Ovary (tissue), 9 donors: ENCODE measurements around the gene GASK1A. TPM values are rescaled to one million over a fixed set of nuclear protein-coding genes. Genes with fewer than 3 reads are reported as not detected.
A peak's percentile ranks its signal among the peaks of the same experiment; 100 is the strongest.

Source experiments
- DNase-seq, 5 donors: peaks; one replicate each; pipeline ENCODE4 v3.0.0-alpha.2; 2019 to 2020
- H3K27ac ChIP-seq, 2 donors: fragments of 200-600 bp; one replicate each; pipeline versions ENCODE4 v1.5.1 to v1.8.0; 2019 to 2022
- H3K27me3 ChIP-seq: fragments of 200-600 bp; one replicate; pipeline ENCODE4 v1.8.0; 2022
- H3K36me3 ChIP-seq: fragments of 200-600 bp; sonication (generic); one replicate; pipeline ENCODE4 v1.5.1; 2019
- H3K4me1 ChIP-seq: one replicate; pipeline ENCODE4 v1.8.1; 2013; ENCODE audit warnings: mild to moderate bottlenecking, moderate library complexity; ENCODE audit not compliant: insufficient read depth
- H3K4me3 ChIP-seq: fragments of 200-600 bp; sonication (generic); one replicate; pipeline ENCODE4 v1.5.1; 2017
- H3K9me3 ChIP-seq, 2 donors: fragments of 200-600 bp in 1 of 2; sonication (generic) in 1 of 2; one replicate each; pipeline versions ENCODE4 v1.5.1 to v1.8.1; 2013 to 2019; ENCODE audit warnings: mild to moderate bottlenecking in 1 of 2, moderate library complexity in 1 of 2
- EP300 ChIP-seq: sonication (generic); formaldehyde crosslinking; IDR thresholded peaks from one replicate; pipeline ENCODE4 v1.6.1; 2017; ENCODE audit warnings: antibody characterized with exemption
- POLR2A ChIP-seq: fragments of 450-650 bp; IDR thresholded peaks from one replicate; pipeline ENCODE4 v1.6.1; 2017; ENCODE audit warnings: antibody characterized with exemption, mild to moderate bottlenecking, moderate library complexity
- WGBS, 3 donors: extraction: QIAGEN DNeasy Blood & Tissue Kit in 1 of 3; methylation state at CpG; one replicate each; pipeline versions ENCODE4 v1.1.5 to v1.1.7; 2013 to 2017; 5-methylcytosine and 5-hydroxymethylcytosine counted together
- intact Hi-C, 4 donors: fragments of 100-400 bp; cut with DNase I; formaldehyde crosslinking; loops; one replicate each; pipeline versions ENCODE4 v1.11.0 to v1.15.1; 2022 to 2023
- polyA plus RNA-seq, 2 donors: library from polyadenylated mRNA; stranded (reverse); fragments of 200-250 nt in 1 of 2; fragments of 350-450 nt in 1 of 2; fragmentation: Illumina TruSeq in 1 of 2; extraction: RNeasy Lipid Tissue Mini Kit (QIAGEN cat#74804) in 1 of 2; gene quantifications; one replicate each; pipeline ENCODE4 v1.2.3, GENCODE V29; 2013 to 2014
- total RNA-seq, 7 donors: library from RNA; depleted of rRNA in 2 of 7; stranded (reverse); fragments of >200 nt in 2 of 7; fragmentation: NEBNext Ultra II Directional in 3 of 7; extraction: Animal tissue kit (Norgen Biotek cat#: 25700) in 3 of 7; gene quantifications; one replicate each; pipeline versions ENCODE4 v1.1.0 to v1.2.4, GENCODE V29; 2016 to 2023
- TF ChIP-seq, protein P1 (sequence below), 3 donors: fragments of 450-650 bp in 2 of 3; fragments of 200-600 bp in 1 of 3; IDR thresholded peaks; one replicate each; pipeline versions ENCODE4 v1.5.1 to v1.8.0; 2016 to 2022; ENCODE audit warnings: antibody characterized with exemption in 3 of 3, mild to moderate bottlenecking in 1 of 3
- donor health status: DM: no; HTN: no; CAD: no; lungs with moderate emphysema.
- donor health status: DM: no; HTN: no; CAD: no.
- donor health status: Bipolar disorder and iron deficiency.
- donor health status: DM: yes; HTN: yes; CAD: no.
- donor health status: DM: no; HTN: no; CAD: no.
- donor health status: DM: yes; HTN: yes; CAD: no.

Gene GASK1A
- total and polyA plus RNA-seq, 9 donors = 5.4 to 41.3 (median 19.4) TPM

DNA sequence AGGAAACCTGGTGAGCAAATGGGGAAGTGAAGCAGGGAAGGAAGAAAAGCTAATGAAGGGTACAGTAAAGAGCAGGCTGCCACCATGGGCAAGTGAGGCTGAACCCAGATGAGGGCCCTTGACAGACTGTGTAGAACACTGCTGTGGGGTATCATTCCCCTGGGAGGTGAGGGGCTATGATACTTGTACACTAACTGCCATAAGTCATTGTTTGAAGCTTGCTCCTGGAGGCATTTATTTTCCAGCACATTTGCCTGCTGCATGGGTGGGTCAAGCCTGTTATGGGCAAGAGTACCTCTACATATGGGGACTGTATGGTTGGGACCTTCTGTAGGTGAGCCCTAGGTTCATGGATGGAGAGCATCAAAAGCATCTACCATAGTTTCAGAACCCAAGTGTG lies 69.4 kb downstream of the GASK1A start:
- intact Hi-C loops = no loop called here
- Histone ChIP-seq H3K4me3 (no peak overlapping the region), H3K4me1 (no peaks in the 10 kb centered on the region), H3K27ac (no peak overlapping the region), H3K36me3 (no peaks in the 10 kb centered on the region), H3K9me3 (no peaks in the 10 kb centered on the region), H3K27me3 (no peaks in the 10 kb centered on the region)
- no peak for DNase-seq
- TF ChIP-seq POLR2A (no peak), EP300 (no peak)
- TF ChIP-seq, protein P1, sequence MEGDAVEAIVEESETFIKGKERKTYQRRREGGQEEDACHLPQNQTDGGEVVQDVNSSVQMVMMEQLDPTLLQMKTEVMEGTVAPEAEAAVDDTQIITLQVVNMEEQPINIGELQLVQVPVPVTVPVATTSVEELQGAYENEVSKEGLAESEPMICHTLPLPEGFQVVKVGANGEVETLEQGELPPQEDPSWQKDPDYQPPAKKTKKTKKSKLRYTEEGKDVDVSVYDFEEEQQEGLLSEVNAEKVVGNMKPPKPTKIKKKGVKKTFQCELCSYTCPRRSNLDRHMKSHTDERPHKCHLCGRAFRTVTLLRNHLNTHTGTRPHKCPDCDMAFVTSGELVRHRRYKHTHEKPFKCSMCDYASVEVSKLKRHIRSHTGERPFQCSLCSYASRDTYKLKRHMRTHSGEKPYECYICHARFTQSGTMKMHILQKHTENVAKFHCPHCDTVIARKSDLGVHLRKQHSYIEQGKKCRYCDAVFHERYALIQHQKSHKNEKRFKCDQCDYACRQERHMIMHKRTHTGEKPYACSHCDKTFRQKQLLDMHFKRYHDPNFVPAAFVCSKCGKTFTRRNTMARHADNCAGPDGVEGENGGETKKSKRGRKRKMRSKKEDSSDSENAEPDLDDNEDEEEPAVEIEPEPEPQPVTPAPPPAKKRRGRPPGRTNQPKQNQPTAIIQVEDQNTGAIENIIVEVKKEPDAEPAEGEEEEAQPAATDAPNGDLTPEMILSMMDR (IDR thresholded peaks at IDR 0.05) = no peak

DNA sequence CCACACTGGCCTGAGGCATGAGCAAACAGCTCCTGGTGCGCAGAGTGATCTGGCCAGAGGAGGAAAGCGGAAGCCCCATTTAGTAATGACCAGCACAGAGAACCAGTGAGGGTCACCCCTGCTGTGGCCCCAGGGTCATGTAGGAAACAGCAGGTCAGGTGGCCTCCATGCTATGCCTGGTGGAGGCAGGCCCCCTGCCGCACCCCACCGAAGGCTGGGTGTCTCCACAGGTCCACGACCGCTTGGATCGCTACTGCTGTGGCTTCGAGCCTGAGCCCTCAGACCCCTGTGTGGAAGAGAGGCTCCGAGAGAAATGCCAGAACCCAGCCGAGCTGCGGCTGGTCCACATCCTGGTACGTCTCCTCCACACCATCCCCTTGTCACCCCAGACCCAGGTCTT lies 74.2 kb downstream of the GASK1A start:
- no peaks in the 10 kb centered on the region for H3K36me3 ChIP-seq
- no peak for DNase-seq
- no peaks in the 10 kb centered on the region for H3K9me3 ChIP-seq
- intact Hi-C loops = no loop called here
- H3K27me3 ChIP-seq = no peaks in the 10 kb centered on the region
- H3K27ac ChIP-seq = peak overlapping the region in 1 of 2 donors; percentile 16
- H3K4me3 ChIP-seq = no peak overlapping the region
- H3K4me1 ChIP-seq = peaks cover 2% of the 10 kb centered on the region
- TF ChIP-seq POLR2A (no peak), EP300 (no peak)
- TF ChIP-seq, protein P1 (IDR thresholded peaks at IDR 0.05) = no peak
- 95 to 97% (median 97%) methylated on average over 12 of the region's 12 CpGs for WGBS, 3 donors

DNA sequence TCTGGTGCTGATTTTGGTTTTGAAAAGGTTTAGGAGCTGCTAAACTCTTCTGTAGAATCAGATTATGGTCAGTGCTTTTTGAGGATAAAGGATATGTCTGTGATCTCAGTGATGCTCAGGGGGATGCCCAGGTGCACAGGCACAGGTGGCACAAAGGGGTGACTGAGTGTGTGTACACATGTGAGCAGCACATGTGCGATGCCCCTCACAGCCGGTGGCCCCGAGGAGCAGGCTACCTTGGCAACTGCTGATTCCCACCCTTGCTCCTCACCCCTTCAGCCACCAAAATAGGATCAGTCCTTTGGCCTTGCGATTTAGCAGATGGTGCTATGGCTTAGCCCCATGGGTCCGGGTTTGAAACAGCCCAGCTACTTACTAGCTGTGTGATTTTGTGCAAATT lies 75.6 kb downstream of the GASK1A start:
- Histone ChIP-seq H3K4me3 (no peak overlapping the region), H3K9me3 (no peaks in the 10 kb centered on the region), H3K4me1 (peaks cover 2% of the 10 kb centered on the region), H3K27ac (no peak overlapping the region), H3K27me3 (no peaks in the 10 kb centered on the region), H3K36me3 (no peaks in the 10 kb centered on the region)
- DNase-seq = no peak
- 93 to 98% (median 94%) methylated on average over 5 of the region's 5 CpGs for WGBS, 3 donors
- TF ChIP-seq POLR2A (no peak), EP300 (no peak)
- TF ChIP-seq, protein P1 (IDR thresholded peaks at IDR 0.05) = no peak
- intact Hi-C loops = no loop called here

DNA sequence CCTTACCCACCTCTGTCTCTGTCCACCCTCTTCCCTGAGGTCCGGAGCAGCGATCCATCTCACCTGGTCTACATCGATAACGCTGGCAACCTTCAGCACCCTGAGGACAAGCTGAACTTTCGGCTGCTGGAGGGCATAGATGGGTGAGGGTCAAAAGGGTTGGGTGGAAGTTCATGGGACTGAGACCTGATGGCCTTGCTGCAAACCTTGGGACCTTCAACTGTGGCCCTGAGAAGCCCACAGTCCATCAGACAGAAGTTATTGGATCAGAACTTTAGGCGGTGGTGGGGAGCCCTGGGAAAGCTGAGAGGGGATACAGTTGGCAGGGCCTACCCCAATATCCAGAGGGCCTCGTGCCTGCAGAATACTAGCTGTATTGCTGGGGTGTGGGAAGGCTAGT lies 76.3 kb downstream of the GASK1A start:
- no peak for DNase-seq
- 92 to 94% (median 94%) methylated on average over 7 of the region's 7 CpGs for WGBS, 3 donors
- peaks cover 2% of the 10 kb centered on the region for H3K4me1 ChIP-seq

More for the DNA sequence above, 76.3 kb downstream of the GASK1A start:
- intact Hi-C loops = no loop called here
- Histone ChIP-seq H3K9me3 (no peaks in the 10 kb centered on the region), H3K36me3 (no peaks in the 10 kb centered on the region), H3K27me3 (no peaks in the 10 kb centered on the region), H3K27ac (no peak overlapping the region), H3K4me3 (no peak overlapping the region)
- TF ChIP-seq POLR2A = no peak
- TF ChIP-seq, protein P1 (IDR thresholded peaks at IDR 0.05) = no peak
- no peak for TF ChIP-seq EP300
